Transverse colon (tissue), 4 donors: ENCODE measurements around the gene ZNF804B. TPM values are rescaled to one million over a fixed set of nuclear protein-coding genes. Genes with fewer than 3 reads are reported as not detected.

ENCODE experiments used
- DNase-seq: peaks from one replicate; pipeline ENCODE4 v3.0.0-alpha.2; 2019
- H3K27ac ChIP-seq, 4 donors: fragments of 200-600 bp; sonication (generic); 2 replicates each; pipeline ENCODE4 v1.5.1; 2016 to 2018; ENCODE audit warnings: inconsistent platforms in 4 of 4
- H3K27me3 ChIP-seq: fragments of 200-600 bp; sonication (generic); 2 replicates; pipeline ENCODE4 v1.5.1; 2017; ENCODE audit warnings: inconsistent platforms
- H3K36me3 ChIP-seq, 4 donors: fragments of 200-600 bp; sonication (generic); 2 replicates each; pipeline ENCODE4 v1.5.1; 2017 to 2019; ENCODE audit warnings: inconsistent platforms in 4 of 4
- H3K4me1 ChIP-seq, 4 donors: fragments of 200-600 bp; sonication (generic); 2 replicates each; pipeline ENCODE4 v1.5.1; 2017 to 2020; ENCODE audit warnings: inconsistent platforms in 4 of 4
- H3K4me3 ChIP-seq, 4 donors: fragments of 200-600 bp; sonication (generic); 1 replicate in 1 of 4; 2 replicates in 3 of 4; pipeline versions ENCODE4 v1.5.1 to v1.6.1; 2017 to 2019; ENCODE audit warnings: inconsistent platforms in 4 of 4
- H3K9me3 ChIP-seq, 2 donors: fragments of 200-600 bp; sonication (generic); 2 replicates each; pipeline ENCODE4 v1.5.1; 2017 to 2019; ENCODE audit warnings: inconsistent platforms in 2 of 2
- EP300 ChIP-seq: sonication (generic); formaldehyde crosslinking; IDR thresholded peaks from one replicate; pipeline ENCODE4 v1.6.1; 2017; ENCODE audit warnings: antibody characterized with exemption, low read depth
- POLR2A ChIP-seq: fragments of 450-650 bp; IDR thresholded peaks from one replicate; pipeline ENCODE4 v1.6.1; 2016; ENCODE audit warnings: antibody characterized with exemption, mild to moderate bottlenecking, moderate library complexity
- POLR2AphosphoS5 ChIP-seq, 3 donors: sonication (generic); formaldehyde crosslinking; IDR thresholded peaks; one replicate each; pipeline ENCODE4 v1.6.1; 2016; ENCODE audit warnings: antibody characterized with exemption in 3 of 3
- WGBS, 2 donors: methylation state at CpG; one replicate each; pipeline ENCODE4 v1.1.5; 2018; ENCODE audit warnings: low coverage in 1 of 2; 5-methylcytosine and 5-hydroxymethylcytosine counted together
- in situ Hi-C, 4 donors: fragments of 200-750 bp; cut with MboI; loops; one replicate each; pipeline versions ENCODE4 v1.15.0 to v1.15.1; 2017; ENCODE audit warnings: low sequenced_read_pairs in 3 of 4, low pct_ligation_motif_present in 1 of 4, low pct_unique_long_range_greater_than_20kb in 1 of 4
- intact Hi-C: fragments of 100-400 bp; cut with DNase I; formaldehyde crosslinking; loops from one replicate; pipeline ENCODE4 v1.15.1; 2023; ENCODE audit warnings: low total_unique reads
- small RNA-seq, 4 donors: library from RNA; depleted of rRNA; stranded (forward); fragments of <200 nt; gene quantifications; one replicate each; pipeline ENCODE3, GENCODE V24; 2016
- total RNA-seq, 4 donors: library from RNA; depleted of rRNA; stranded (reverse); fragments of >200 nt; gene quantifications; one replicate each; pipeline ENCODE4 v1.1.0, GENCODE V29; 2016
- TF ChIP-seq, protein P1 (sequence below), 5 experiments: fragments of 200-600 bp in 3 of 5; fragments of 450-650 bp in 2 of 5; sonication (generic) in 3 of 5; IDR thresholded peaks; 1 replicate in 2 of 5; 2 replicates in 3 of 5; pipeline ENCODE4 v1.5.1; 2016 to 2017; ENCODE audit warnings: antibody characterized with exemption in 5 of 5, inconsistent platforms in 3 of 5, mild to moderate bottlenecking in 2 of 5, moderate library complexity in 1 of 5

Gene ZNF804B
- total RNA-seq, 4 donors from 2014 or later = not detected

GRCh38 chr7:89357121-89357520, 597.6 kb downstream of the ZNF804B start:
- H3K36me3 ChIP-seq = no peaks in the 10 kb centered on the region
- TF ChIP-seq POLR2AphosphoS5 (IDR thresholded peaks at IDR 0.05) (no peak), EP300 (no peak), POLR2A (no peak)
- TF ChIP-seq, protein P1, sequence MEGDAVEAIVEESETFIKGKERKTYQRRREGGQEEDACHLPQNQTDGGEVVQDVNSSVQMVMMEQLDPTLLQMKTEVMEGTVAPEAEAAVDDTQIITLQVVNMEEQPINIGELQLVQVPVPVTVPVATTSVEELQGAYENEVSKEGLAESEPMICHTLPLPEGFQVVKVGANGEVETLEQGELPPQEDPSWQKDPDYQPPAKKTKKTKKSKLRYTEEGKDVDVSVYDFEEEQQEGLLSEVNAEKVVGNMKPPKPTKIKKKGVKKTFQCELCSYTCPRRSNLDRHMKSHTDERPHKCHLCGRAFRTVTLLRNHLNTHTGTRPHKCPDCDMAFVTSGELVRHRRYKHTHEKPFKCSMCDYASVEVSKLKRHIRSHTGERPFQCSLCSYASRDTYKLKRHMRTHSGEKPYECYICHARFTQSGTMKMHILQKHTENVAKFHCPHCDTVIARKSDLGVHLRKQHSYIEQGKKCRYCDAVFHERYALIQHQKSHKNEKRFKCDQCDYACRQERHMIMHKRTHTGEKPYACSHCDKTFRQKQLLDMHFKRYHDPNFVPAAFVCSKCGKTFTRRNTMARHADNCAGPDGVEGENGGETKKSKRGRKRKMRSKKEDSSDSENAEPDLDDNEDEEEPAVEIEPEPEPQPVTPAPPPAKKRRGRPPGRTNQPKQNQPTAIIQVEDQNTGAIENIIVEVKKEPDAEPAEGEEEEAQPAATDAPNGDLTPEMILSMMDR (IDR thresholded peaks at IDR 0.05) = no peak
- H3K9me3 ChIP-seq = no peaks in the 10 kb centered on the region
- in situ Hi-C loops (no loop called here), intact Hi-C loops (no loop called here)
- no peaks in the 10 kb centered on the region for H3K4me1 ChIP-seq
- no peaks in the 10 kb centered on the region for H3K27me3 ChIP-seq
- no peak overlapping the region for H3K4me3 ChIP-seq
- no peak overlapping the region for H3K27ac ChIP-seq
- no peak for DNase-seq
- 36 to 57% methylated on average over 1 of the region's 1 CpG for WGBS, 2 donors

- Histone ChIP-seq H3K36me3 (no peaks in the 10 kb centered on the region), H3K4me1 (no peaks in the 10 kb centered on the region), H3K4me3 (no peak overlapping the region), H3K9me3 (no peaks in the 10 kb centered on the region), H3K27ac (no peak overlapping the region), H3K27me3 (no peaks in the 10 kb centered on the region)
- TF ChIP-seq, protein P1 (IDR thresholded peaks at IDR 0.05) = no peak
- TF ChIP-seq EP300 (no peak), POLR2A (no peak), POLR2AphosphoS5 (IDR thresholded peaks at IDR 0.05) (no peak)
- DNase-seq = no peak
- 67 to 74% methylated on average over 2 to 3 of the region's 3 CpGs for WGBS, 2 donors
- intact Hi-C loops = no loop called here
- in situ Hi-C loops = no loop called here
Measured at GRCh38 chr7:89377219-89377618, 617.7 kb downstream of the ZNF804B start.

- in situ Hi-C loops = no loop called here
- H3K27me3 ChIP-seq = no peaks in the 10 kb centered on the region
- H3K27ac ChIP-seq = no peak overlapping the region
- no peaks in the 10 kb centered on the region for H3K36me3 ChIP-seq
- TF ChIP-seq, protein P1 (IDR thresholded peaks at IDR 0.05) = no peak
- TF ChIP-seq EP300 (no peak), POLR2AphosphoS5 (IDR thresholded peaks at IDR 0.05) (no peak), POLR2A (no peak)
- no peak overlapping the region for H3K4me3 ChIP-seq
- DNase-seq = no peak
- no peaks in the 10 kb centered on the region for H3K4me1 ChIP-seq
- intact Hi-C loops = no loop called here
- no peaks in the 10 kb centered on the region for H3K9me3 ChIP-seq
- WGBS, 2 donors = 86 to 88% methylated on average over 1 of the region's 1 CpG
Measured at GRCh38 chr7:89385411-89385810, 625.9 kb downstream of the ZNF804B start.

Small RNA genes within 50 kb of the gene (small RNA-seq; reads per million reads assigned to genes)
- 0 reads per million in 4 donors for gene AC002127.1

Other genes starting within 250 kb of the ZNF804B start
- gene TEX47, start 36.0 kb downstream of the ZNF804B start, total RNA-seq = not detected